HEK293 (cell line): ENCODE data around the gene L3MBTL1.

Source experiments
- BCL11A ChIP-seq: fragments of 450-650 bp; formaldehyde crosslinking; IDR thresholded peaks from 2 replicates; pipeline ENCODE4 v1.5.1; 2016; ENCODE audit warnings: low read depth, missing biosample characterization, missing genetic modification characterization
- BCL11B ChIP-seq: fragments of 450-650 bp; formaldehyde crosslinking; IDR thresholded peaks from 2 replicates; pipeline ENCODE4 v1.5.1; 2016; ENCODE audit warnings: low read depth, missing biosample characterization, missing genetic modification characterization
- GLI2 ChIP-seq: fragments of 450-650 bp; formaldehyde crosslinking; IDR thresholded peaks from 2 replicates; pipeline ENCODE4; 2017; ENCODE audit warnings: missing biosample characterization, missing genetic modification characterization, low read depth, borderline replicate concordance
- KLF1 ChIP-seq: fragments of 450-650 bp; formaldehyde crosslinking; IDR thresholded peaks from 2 replicates; pipeline ENCODE4 v1.5.1; 2016; ENCODE audit warnings: missing biosample characterization, missing genetic modification characterization
- ZFHX2 ChIP-seq: fragments of 450-650 bp; formaldehyde crosslinking; conservative IDR thresholded peaks from 2 replicates; pipeline ENCODE4 v1.5.1; 2016; ENCODE audit warnings: missing biosample characterization, missing genetic modification characterization
- ZFP69B ChIP-seq: fragments of 450-650 bp; formaldehyde crosslinking; IDR thresholded peaks from 2 replicates; pipeline ENCODE4 v1.5.1; 2016; ENCODE audit warnings: missing biosample characterization, missing genetic modification characterization
- ZNF121 ChIP-seq: fragments of 450-650 bp; formaldehyde crosslinking; IDR thresholded peaks from 2 replicates; pipeline ENCODE4 v1.5.1; 2016; ENCODE audit warnings: missing biosample characterization, missing genetic modification characterization
- ZNF223 ChIP-seq: fragments of 450-650 bp; formaldehyde crosslinking; IDR thresholded peaks from 2 replicates; pipeline ENCODE4 v1.5.1; 2016; ENCODE audit warnings: missing biosample characterization, missing genetic modification characterization
- ZNF23 ChIP-seq: fragments of 450-650 bp; formaldehyde crosslinking; IDR thresholded peaks from 2 replicates; pipeline ENCODE4 v1.5.1; 2016; ENCODE audit warnings: missing biosample characterization, missing genetic modification characterization, borderline replicate concordance
- ZNF302 ChIP-seq: fragments of 450-650 bp; formaldehyde crosslinking; IDR thresholded peaks from 2 replicates; pipeline ENCODE4 v1.5.1; 2016; ENCODE audit warnings: missing biosample characterization, missing genetic modification characterization, low read depth
- ZNF324 ChIP-seq: fragments of 450-650 bp; formaldehyde crosslinking; IDR thresholded peaks from 2 replicates; pipeline ENCODE4 v1.5.1; 2016; ENCODE audit warnings: missing biosample characterization, missing genetic modification characterization
- ZNF514 ChIP-seq: fragments of 450-650 bp; formaldehyde crosslinking; IDR thresholded peaks from 2 replicates; pipeline ENCODE4 v1.5.1; 2016; ENCODE audit warnings: missing biosample characterization, missing genetic modification characterization
- ZNF555 ChIP-seq: fragments of 450-650 bp; formaldehyde crosslinking; conservative IDR thresholded peaks from 2 replicates; pipeline ENCODE4 v1.5.1; 2017; ENCODE audit warnings: missing biosample characterization, mild to moderate bottlenecking, missing genetic modification characterization, inconsistent platforms
- ZNF654 ChIP-seq: fragments of 450-650 bp; formaldehyde crosslinking; IDR thresholded peaks from 2 replicates; pipeline ENCODE4 v1.5.1; 2016; ENCODE audit warnings: low read depth, missing biosample characterization, missing genetic modification characterization
- ZNF664 ChIP-seq: fragments of 450-650 bp; formaldehyde crosslinking; IDR thresholded peaks from 2 replicates; pipeline ENCODE4 v1.5.1; 2016; ENCODE audit warnings: missing biosample characterization, missing genetic modification characterization
- ZNF76 ChIP-seq: fragments of 450-650 bp; formaldehyde crosslinking; IDR thresholded peaks from 2 replicates; pipeline ENCODE4; 2016; ENCODE audit warnings: low read depth, missing biosample characterization, missing genetic modification characterization, borderline replicate concordance
- TF ChIP-seq, protein P1 (sequence below): fragments of 450-650 bp; formaldehyde crosslinking; IDR thresholded peaks from 2 replicates; pipeline ENCODE4 v1.5.1; 2016; ENCODE audit warnings: missing biosample characterization, missing genetic modification characterization
- TF ChIP-seq, protein P2 (sequence below): fragments of 450-650 bp; formaldehyde crosslinking; IDR thresholded peaks from 2 replicates; pipeline ENCODE4 v1.5.1; 2016; ENCODE audit warnings: missing biosample characterization, missing genetic modification characterization
- TF ChIP-seq, protein P3 (sequence below): fragments of 450-650 bp; formaldehyde crosslinking; IDR thresholded peaks from 2 replicates; pipeline ENCODE4 v1.5.1; 2016; ENCODE audit warnings: missing biosample characterization, missing genetic modification characterization
- TF ChIP-seq, protein P4 (sequence below): IDR thresholded peaks from 2 replicates; pipeline ENCODE4 v1.6.1; 2011; ENCODE audit warnings: mild to moderate bottlenecking, low read depth, low read length, borderline replicate concordance
- TF ChIP-seq, protein P5 (sequence below): fragments of 450-650 bp; formaldehyde crosslinking; IDR thresholded peaks from 2 replicates; pipeline ENCODE4 v1.5.1; 2016; ENCODE audit warnings: missing biosample characterization, missing genetic modification characterization
- TF ChIP-seq, protein P6 (sequence below): fragments of 450-650 bp; formaldehyde crosslinking; IDR thresholded peaks from 2 replicates; pipeline ENCODE4 v1.5.1; 2017; ENCODE audit warnings: missing biosample characterization, missing genetic modification characterization
- TF ChIP-seq, protein P7 (sequence below): fragments of 450-650 bp; formaldehyde crosslinking; IDR thresholded peaks from 2 replicates; pipeline ENCODE4 v1.5.1; 2017; ENCODE audit warnings: missing biosample characterization, missing genetic modification characterization
- TF ChIP-seq, protein P8 (sequence below): fragments of 450-650 bp; formaldehyde crosslinking; optimal IDR thresholded peaks from 2 replicates; pipeline ENCODE3; 2016; ENCODE audit warnings: missing biosample characterization, mild to moderate bottlenecking, missing genetic modification characterization

L3MBTL1 gene

DNA sequence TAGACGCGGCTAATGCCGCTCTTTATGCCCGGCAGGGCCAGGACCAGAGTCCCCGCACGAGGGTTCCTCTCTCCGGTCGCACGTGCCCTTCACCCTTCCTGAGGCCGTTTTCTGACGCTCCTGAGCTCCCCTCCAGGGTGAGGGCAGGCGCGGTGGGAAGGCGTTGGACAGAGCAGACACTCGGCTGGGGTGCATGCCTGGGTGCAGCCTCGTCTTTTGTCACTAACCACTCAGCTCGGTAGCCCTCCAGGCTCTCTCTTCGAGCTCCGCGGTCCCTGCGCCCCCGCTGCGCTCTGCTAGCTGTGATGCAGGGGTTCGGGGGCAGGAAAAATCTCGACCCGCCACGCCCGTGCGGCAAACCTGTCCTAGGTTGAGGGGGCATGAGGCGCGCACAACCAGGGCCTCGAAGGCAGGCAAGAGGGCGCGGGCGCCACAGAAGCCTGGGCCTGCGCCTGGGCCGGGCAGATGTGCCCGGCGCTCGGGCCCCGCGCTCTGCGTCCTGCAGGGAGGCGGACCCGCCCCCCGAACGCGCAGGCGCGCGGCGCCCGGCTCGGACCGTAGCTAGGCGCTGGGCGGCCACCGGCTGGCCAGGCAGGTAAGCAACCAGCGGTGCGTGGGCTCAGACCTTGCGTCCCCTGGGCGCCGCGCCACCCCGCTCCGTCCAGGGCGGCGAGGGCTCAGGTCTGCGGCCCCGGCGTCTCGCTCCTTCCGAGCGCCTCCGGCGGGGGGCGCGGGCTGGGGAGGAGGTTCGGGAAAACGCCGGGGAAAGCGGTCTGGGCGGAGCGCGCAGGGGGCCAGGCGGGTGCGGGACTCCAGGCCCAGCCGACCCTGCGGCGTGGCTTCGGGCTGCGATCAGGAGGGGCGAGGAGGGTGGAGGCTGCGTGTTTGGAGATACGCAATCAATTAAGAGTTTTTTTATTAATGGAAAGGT, at the start of gene L3MBTL1 (continued):
- TF ChIP-seq ZFHX2 (tag by site-specific recombination) (peak; percentile 51), ZNF555 (no peak), ZNF514 (tag by site-specific recombination) (no peak), BCL11B (tag by site-specific recombination) (no peak), ZFP69B (tag by site-specific recombination) (no peak), ZNF302 (tag by site-specific recombination) (no peak), ZNF664 (tag by site-specific recombination) (no peak), ZNF121 (tag by site-specific recombination) (no peak), ZNF76 (tag by site-specific recombination) (0 out of 2 replicates have a peak, but pooled peaks have one; percentile 51), GLI2 (no peak), KLF1 (peak; percentile 57), ZNF654 (tag by site-specific recombination) (no peak), ZNF223 (tag by site-specific recombination) (no peak), ZNF23 (no peak), ZNF324 (no peak), BCL11A (tag by site-specific recombination) (no peak)
- TF ChIP-seq, protein P1, sequence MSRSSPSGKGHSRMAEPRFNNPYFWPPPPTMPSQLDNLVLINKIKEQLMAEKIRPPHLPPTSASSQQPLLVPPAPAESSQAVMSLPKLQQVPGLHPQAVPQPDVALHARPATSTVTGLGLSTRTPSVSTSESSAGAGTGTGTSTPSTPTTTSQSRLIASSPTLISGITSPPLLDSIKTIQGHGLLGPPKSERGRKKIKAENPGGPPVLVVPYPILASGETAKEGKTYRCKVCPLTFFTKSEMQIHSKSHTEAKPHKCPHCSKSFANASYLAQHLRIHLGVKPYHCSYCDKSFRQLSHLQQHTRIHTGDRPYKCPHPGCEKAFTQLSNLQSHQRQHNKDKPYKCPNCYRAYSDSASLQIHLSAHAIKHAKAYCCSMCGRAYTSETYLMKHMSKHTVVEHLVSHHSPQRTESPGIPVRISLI (tag by site-specific recombination) = no peak
- TF ChIP-seq, protein P2, sequence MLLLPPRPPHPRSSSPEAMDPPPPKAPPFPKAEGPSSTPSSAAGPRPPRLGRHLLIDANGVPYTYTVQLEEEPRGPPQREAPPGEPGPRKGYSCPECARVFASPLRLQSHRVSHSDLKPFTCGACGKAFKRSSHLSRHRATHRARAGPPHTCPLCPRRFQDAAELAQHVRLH (tag by site-specific recombination) = no peak
- TF ChIP-seq, protein P3, sequence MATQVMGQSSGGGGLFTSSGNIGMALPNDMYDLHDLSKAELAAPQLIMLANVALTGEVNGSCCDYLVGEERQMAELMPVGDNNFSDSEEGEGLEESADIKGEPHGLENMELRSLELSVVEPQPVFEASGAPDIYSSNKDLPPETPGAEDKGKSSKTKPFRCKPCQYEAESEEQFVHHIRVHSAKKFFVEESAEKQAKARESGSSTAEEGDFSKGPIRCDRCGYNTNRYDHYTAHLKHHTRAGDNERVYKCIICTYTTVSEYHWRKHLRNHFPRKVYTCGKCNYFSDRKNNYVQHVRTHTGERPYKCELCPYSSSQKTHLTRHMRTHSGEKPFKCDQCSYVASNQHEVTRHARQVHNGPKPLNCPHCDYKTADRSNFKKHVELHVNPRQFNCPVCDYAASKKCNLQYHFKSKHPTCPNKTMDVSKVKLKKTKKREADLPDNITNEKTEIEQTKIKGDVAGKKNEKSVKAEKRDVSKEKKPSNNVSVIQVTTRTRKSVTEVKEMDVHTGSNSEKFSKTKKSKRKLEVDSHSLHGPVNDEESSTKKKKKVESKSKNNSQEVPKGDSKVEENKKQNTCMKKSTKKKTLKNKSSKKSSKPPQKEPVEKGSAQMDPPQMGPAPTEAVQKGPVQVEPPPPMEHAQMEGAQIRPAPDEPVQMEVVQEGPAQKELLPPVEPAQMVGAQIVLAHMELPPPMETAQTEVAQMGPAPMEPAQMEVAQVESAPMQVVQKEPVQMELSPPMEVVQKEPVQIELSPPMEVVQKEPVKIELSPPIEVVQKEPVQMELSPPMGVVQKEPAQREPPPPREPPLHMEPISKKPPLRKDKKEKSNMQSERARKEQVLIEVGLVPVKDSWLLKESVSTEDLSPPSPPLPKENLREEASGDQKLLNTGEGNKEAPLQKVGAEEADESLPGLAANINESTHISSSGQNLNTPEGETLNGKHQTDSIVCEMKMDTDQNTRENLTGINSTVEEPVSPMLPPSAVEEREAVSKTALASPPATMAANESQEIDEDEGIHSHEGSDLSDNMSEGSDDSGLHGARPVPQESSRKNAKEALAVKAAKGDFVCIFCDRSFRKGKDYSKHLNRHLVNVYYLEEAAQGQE (tag by site-specific recombination) = no peak
- TF ChIP-seq, protein P4, sequence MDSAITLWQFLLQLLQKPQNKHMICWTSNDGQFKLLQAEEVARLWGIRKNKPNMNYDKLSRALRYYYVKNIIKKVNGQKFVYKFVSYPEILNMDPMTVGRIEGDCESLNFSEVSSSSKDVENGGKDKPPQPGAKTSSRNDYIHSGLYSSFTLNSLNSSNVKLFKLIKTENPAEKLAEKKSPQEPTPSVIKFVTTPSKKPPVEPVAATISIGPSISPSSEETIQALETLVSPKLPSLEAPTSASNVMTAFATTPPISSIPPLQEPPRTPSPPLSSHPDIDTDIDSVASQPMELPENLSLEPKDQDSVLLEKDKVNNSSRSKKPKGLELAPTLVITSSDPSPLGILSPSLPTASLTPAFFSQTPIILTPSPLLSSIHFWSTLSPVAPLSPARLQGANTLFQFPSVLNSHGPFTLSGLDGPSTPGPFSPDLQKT = no peak
- TF ChIP-seq, protein P5, sequence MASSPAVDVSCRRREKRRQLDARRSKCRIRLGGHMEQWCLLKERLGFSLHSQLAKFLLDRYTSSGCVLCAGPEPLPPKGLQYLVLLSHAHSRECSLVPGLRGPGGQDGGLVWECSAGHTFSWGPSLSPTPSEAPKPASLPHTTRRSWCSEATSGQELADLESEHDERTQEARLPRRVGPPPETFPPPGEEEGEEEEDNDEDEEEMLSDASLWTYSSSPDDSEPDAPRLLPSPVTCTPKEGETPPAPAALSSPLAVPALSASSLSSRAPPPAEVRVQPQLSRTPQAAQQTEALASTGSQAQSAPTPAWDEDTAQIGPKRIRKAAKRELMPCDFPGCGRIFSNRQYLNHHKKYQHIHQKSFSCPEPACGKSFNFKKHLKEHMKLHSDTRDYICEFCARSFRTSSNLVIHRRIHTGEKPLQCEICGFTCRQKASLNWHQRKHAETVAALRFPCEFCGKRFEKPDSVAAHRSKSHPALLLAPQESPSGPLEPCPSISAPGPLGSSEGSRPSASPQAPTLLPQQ (tag by site-specific recombination) = peak; percentile 25; the same call in 1 of the 2 replicates
- TF ChIP-seq, protein P6, sequence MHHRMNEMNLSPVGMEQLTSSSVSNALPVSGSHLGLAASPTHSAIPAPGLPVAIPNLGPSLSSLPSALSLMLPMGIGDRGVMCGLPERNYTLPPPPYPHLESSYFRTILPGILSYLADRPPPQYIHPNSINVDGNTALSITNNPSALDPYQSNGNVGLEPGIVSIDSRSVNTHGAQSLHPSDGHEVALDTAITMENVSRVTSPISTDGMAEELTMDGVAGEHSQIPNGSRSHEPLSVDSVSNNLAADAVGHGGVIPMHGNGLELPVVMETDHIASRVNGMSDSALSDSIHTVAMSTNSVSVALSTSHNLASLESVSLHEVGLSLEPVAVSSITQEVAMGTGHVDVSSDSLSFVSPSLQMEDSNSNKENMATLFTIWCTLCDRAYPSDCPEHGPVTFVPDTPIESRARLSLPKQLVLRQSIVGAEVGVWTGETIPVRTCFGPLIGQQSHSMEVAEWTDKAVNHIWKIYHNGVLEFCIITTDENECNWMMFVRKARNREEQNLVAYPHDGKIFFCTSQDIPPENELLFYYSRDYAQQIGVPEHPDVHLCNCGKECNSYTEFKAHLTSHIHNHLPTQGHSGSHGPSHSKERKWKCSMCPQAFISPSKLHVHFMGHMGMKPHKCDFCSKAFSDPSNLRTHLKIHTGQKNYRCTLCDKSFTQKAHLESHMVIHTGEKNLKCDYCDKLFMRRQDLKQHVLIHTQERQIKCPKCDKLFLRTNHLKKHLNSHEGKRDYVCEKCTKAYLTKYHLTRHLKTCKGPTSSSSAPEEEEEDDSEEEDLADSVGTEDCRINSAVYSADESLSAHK = no peak
- TF ChIP-seq, protein P7, sequence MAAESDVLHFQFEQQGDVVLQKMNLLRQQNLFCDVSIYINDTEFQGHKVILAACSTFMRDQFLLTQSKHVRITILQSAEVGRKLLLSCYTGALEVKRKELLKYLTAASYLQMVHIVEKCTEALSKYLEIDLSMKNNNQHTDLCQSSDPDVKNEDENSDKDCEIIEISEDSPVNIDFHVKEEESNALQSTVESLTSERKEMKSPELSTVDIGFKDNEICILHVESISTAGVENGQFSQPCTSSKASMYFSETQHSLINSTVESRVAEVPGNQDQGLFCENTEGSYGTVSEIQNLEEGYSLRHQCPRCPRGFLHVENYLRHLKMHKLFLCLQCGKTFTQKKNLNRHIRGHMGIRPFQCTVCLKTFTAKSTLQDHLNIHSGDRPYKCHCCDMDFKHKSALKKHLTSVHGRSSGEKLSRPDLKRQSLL = no peak
- TF ChIP-seq, protein P8, sequence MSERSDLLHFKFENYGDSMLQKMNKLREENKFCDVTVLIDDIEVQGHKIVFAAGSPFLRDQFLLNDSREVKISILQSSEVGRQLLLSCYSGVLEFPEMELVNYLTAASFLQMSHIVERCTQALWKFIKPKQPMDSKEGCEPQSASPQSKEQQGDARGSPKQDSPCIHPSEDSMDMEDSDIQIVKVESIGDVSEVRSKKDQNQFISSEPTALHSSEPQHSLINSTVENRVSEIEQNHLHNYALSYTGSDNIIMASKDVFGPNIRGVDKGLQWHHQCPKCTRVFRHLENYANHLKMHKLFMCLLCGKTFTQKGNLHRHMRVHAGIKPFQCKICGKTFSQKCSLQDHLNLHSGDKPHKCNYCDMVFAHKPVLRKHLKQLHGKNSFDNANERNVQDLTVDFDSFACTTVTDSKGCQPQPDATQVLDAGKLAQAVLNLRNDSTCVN = peak; percentile 79
